A549 (cell line): ENCODE measurements around the gene RUVBL1. TPM values are rescaled to one million over a fixed set of nuclear protein-coding genes. Genes with fewer than 3 reads are reported as not detected.

Experiments
- ATAC-seq, 2 experiments: fragments of 200-7000 bp in 1 of 2; fragments of >200 bp in 1 of 2; cut with Nextera tagmentation in 1 of 2; cut with Tn5 transposase in 1 of 2; 3 replicates each; pipeline versions ENCODE4 v1.8.0 to v1.9.1; 2018 to 2020; ENCODE audit warnings: mild to moderate bottlenecking in 1 of 2, moderate library complexity in 1 of 2
- CTCF ChIA-PET: fragments of 300-600 bp; sonication (Branson Sonifier 250); formaldehyde crosslinking; extraction: SDS; loops from one replicate; lab custom pipeline; 2021; ENCODE audit warnings: antibody characterized with exemption, inconsistent platforms; lab: Yijun Ruan, JAX
- POLR2A ChIA-PET: fragments of 350-600 bp; formaldehyde crosslinking; extraction: SDS; loops from one replicate; lab custom pipeline; 2021; ENCODE audit warnings: antibody characterized with exemption, inconsistent platforms; lab: Yijun Ruan, JAX
- DNase-seq, 2 experiments: peaks; one replicate each; pipeline versions ENCODE4 v3.0.0 to v3.0.0-alpha.2; 2011 to 2016; ENCODE audit warnings: low read depth in 1 of 2, low spot score in 1 of 2
- FAIRE-seq: peaks from 2 replicates; lab custom pipeline; 2011; peaks lifted over from hg19 to GRCh38; lab: Jason Lieb, UNC
- H3K27ac ChIP-seq, 2 experiments: fragments of >200 bp; sonication (Bioruptor Twin); formaldehyde crosslinking; 3 replicates each; pipeline ENCODE4 v1.5.1; 2016 to 2017
- H3K4me1 ChIP-seq: fragments of >200 bp; sonication (Bioruptor Twin); formaldehyde crosslinking; 3 replicates; pipeline ENCODE4 v1.6.1; 2016
- H3K4me2 ChIP-seq: fragments of >200 bp; sonication (Bioruptor Twin); formaldehyde crosslinking; 3 replicates; pipeline ENCODE4 v1.6.1; 2016
- H3K4me3 ChIP-seq: fragments of >200 bp; sonication (Bioruptor Twin); formaldehyde crosslinking; 3 replicates; pipeline ENCODE4 v1.5.1; 2016
- H3K9me3 ChIP-seq: fragments of >200 bp; sonication (Bioruptor Twin); formaldehyde crosslinking; 3 replicates; pipeline ENCODE4 v1.6.1; 2016
- BHLHE40 ChIP-seq: IDR thresholded peaks from 2 replicates; pipeline ENCODE4 v1.6.1; 2012; ENCODE audit warnings: low read depth, low read length, inconsistent platforms
- CEBPB ChIP-seq, 2 experiments: fragments of >200 bp in 1 of 2; sonication (Bioruptor Twin) in 1 of 2; formaldehyde crosslinking in 1 of 2; IDR thresholded peaks; 2 replicates each; pipeline ENCODE4 v1.6.1; 2012 to 2016
- E2F6 ChIP-seq: IDR thresholded peaks from 2 replicates; pipeline ENCODE4 v1.6.1; 2012; ENCODE audit warnings: low read depth, borderline replicate concordance
- ESRRA ChIP-seq: fragments of 150-350 bp; IDR thresholded peaks from 2 replicates; pipeline ENCODE4 v1.6.1; 2014; ENCODE audit warnings: mild to moderate bottlenecking, low read length, borderline replicate concordance
- FOSB ChIP-seq: fragments of 250-450 bp; sonication (Bioruptor Pico); IDR thresholded peaks from 2 replicates; pipeline ENCODE4 v1.5.0; 2020; ENCODE audit warnings: mild to moderate bottlenecking, moderate library complexity
- FOSL2 ChIP-seq, 2 experiments: fragments of 450-650 bp in 1 of 2; fragments of >200 bp in 1 of 2; sonication (Bioruptor Twin) in 1 of 2; formaldehyde crosslinking; IDR thresholded peaks; 2 replicates each; pipeline versions ENCODE4 v1.5.0 to v1.6.1; 2016 to 2020; ENCODE audit warnings: mild to moderate bottlenecking in 1 of 2, moderate library complexity in 1 of 2
- GATA3 ChIP-seq: IDR thresholded peaks from 2 replicates; pipeline ENCODE4 v1.6.1; 2012; ENCODE audit warnings: borderline replicate concordance
- HES2 ChIP-seq: fragments of >200 bp; sonication (Bioruptor Twin); formaldehyde crosslinking; IDR thresholded peaks from 2 replicates; pipeline ENCODE4 v1.6.1; 2016
- HOXB13 ChIP-seq: fragments of 250-450 bp; sonication (Bioruptor Pico); IDR thresholded peaks from 2 replicates; pipeline ENCODE4 v1.5.0; 2020; ENCODE audit warnings: low read depth, mild to moderate bottlenecking, moderate library complexity
- HOXB5 ChIP-seq: fragments of 250-450 bp; sonication (Bioruptor Pico); IDR thresholded peaks from 2 replicates; pipeline ENCODE4 v1.5.0; 2020; ENCODE audit warnings: mild to moderate bottlenecking, moderate library complexity
- KDM1A ChIP-seq: fragments of 200-600 bp; sonication (generic); IDR thresholded peaks from 2 replicates; pipeline ENCODE4 v1.6.1; 2016; ENCODE audit warnings: low read depth, mild to moderate bottlenecking
- MAFK ChIP-seq: fragments of 450-650 bp; IDR thresholded peaks from 2 replicates; pipeline ENCODE4 v1.6.1; 2014; ENCODE audit not compliant: partially characterized antibody
- MAZ ChIP-seq: fragments of 150-350 bp; IDR thresholded peaks from 2 replicates; pipeline ENCODE4 v1.6.1; 2014; ENCODE audit warnings: antibody characterized with exemption, low read depth, low read length, borderline replicate concordance
- MYC ChIP-seq: IDR thresholded peaks from 2 replicates; pipeline ENCODE4 v1.6.1; 2012; ENCODE audit warnings: mild to moderate bottlenecking, inconsistent platforms, low read length, improper control_type of control experiment, borderline replicate concordance
- NR3C1 ChIP-seq: fragments of >200 bp; sonication (Bioruptor Twin); formaldehyde crosslinking; IDR thresholded peaks from 3 replicates; pipeline ENCODE4 v1.6.1; 2017
- PBX3 ChIP-seq: IDR thresholded peaks from 2 replicates; pipeline ENCODE4 v1.6.1; 2012
- RAD21 ChIP-seq, 2 experiments: fragments of >200 bp in 1 of 2; sonication (Bioruptor Twin) in 1 of 2; formaldehyde crosslinking in 1 of 2; IDR thresholded peaks in 1 of 2; conservative IDR thresholded peaks in 1 of 2; 2 replicates in 1 of 2; 3 replicates in 1 of 2; pipeline ENCODE4 v1.6.1; 2012 to 2018; ENCODE audit warnings: inconsistent platforms in 1 of 2
- RCOR1 ChIP-seq: fragments of 150-350 bp; IDR thresholded peaks from 2 replicates; pipeline ENCODE4 v1.6.1; 2014; ENCODE audit warnings: antibody characterized with exemption, low read length, low read depth
- RFX5 ChIP-seq: fragments of 450-650 bp; IDR thresholded peaks from 2 replicates; pipeline ENCODE4 v1.7.1; 2014; ENCODE audit warnings: antibody characterized with exemption, mild to moderate bottlenecking, moderate library complexity
- TP53 ChIP-seq: fragments of 250-450 bp; sonication (Bioruptor Pico); IDR thresholded peaks from 2 replicates; pipeline ENCODE4 v1.5.0; 2021; ENCODE audit warnings: mild to moderate bottlenecking, moderate library complexity
- ZC3H11A ChIP-seq: fragments of 450-650 bp; IDR thresholded peaks from 2 replicates; pipeline ENCODE4 v1.6.1; 2014; ENCODE audit warnings: antibody characterized with exemption, mild to moderate bottlenecking
- ZSCAN20 ChIP-seq: fragments of 250-450 bp; sonication (Bioruptor Pico); IDR thresholded peaks from 2 replicates; pipeline ENCODE4 v1.8.0; 2022; ENCODE audit warnings: mild to moderate bottlenecking, moderate library complexity
- WGBS: methylation state at CpG from one replicate; pipeline ENCODE4 v1.1.6; 2017; ENCODE audit errors: missing lambda C conversion rate; 5-methylcytosine and 5-hydroxymethylcytosine counted together
- polyA plus RNA-seq, 4 experiments: library from polyadenylated mRNA; depleted of rRNA in 3 of 4; stranded (reverse); fragments of >200 nt; fragmentation: RNase III in 1 of 4; extraction: RNeasy Plus Mini Kit Qiagen cat#74134 plus additional on column Dnase treatment in 1 of 4; gene quantifications; 2 replicates in 3 of 4; 3 replicates in 1 of 4; pipeline ENCODE4 v1.2.3, GENCODE V29; 2011 to 2017
- small RNA-seq, 6 experiments: library from RNA; depleted of rRNA; stranded (forward); fragments of <200 nt; gene quantifications; one replicate each; pipeline ENCODE3, GENCODE V24; 2012

RUVBL1 gene
- polyA plus RNA-seq, 2 of the 4 experiments (the other 2 are of a cell fraction): 105 to 144 TPM

- Histone ChIP-seq H3K4me2 (no peak overlapping the region), H3K9me3 (no peaks in the 10 kb centered on the region), H3K4me1 (peaks cover 12% of the 10 kb centered on the region; the same call in 2 of the 3 replicates), H3K27ac (no peak overlapping the region), H3K4me3 (no peak overlapping the region)
- CTCF ChIA-PET: no interaction called here
- no peak for DNase-seq
- ATAC-seq: no peak
- POLR2A ChIA-PET: no interaction called here
- no peak for FAIRE-seq
- no peak for TF ChIP-seq ZSCAN20 (CRISPR knock-in tag)
- no peak for TF ChIP-seq RFX5
- TF ChIP-seq TP53 (CRISPR knock-in tag): no peak
- no peak for TF ChIP-seq MYC
- TF ChIP-seq KDM1A: no peak
- TF ChIP-seq RCOR1: no peak
- TF ChIP-seq E2F6: no peak
- no peak for TF ChIP-seq NR3C1
- no peak for TF ChIP-seq ESRRA
- no peak for TF ChIP-seq CEBPB (IDR thresholded peaks at IDR 0.05)
- TF ChIP-seq RAD21 (conservative IDR thresholded peaks at IDR 0.05 in 1 of 2, IDR thresholded peaks at IDR 0.05 in 1 of 2): no peak
- no peak for TF ChIP-seq HOXB13 (CRISPR knock-in tag)
- no peak for TF ChIP-seq MAFK
- TF ChIP-seq BHLHE40: no peak
- TF ChIP-seq MAZ: no peak
- TF ChIP-seq ZC3H11A: no peak
- TF ChIP-seq FOSL2 (IDR thresholded peaks at IDR 0.05): no peak
- TF ChIP-seq FOSL2 (CRISPR knock-in tag; IDR thresholded peaks at IDR 0.05): no peak
- WGBS: 49% methylated on average over 3 of the region's 3 CpGs
Measured at GRCh38 chr3:128040041-128040440, 83.6 kb downstream of the RUVBL1 start.

GRCh38 chr3:128036119-128036518 lies 87.5 kb downstream of the RUVBL1 start:
- ChIA-PET CTCF (no interaction called here), POLR2A (no interaction called here)
- no peaks in the 10 kb centered on the region for H3K9me3 ChIP-seq
- FAIRE-seq (no peak), DNase-seq (no peak)
- H3K4me1 ChIP-seq: peaks cover 12% of the 10 kb centered on the region; the same call in 2 of the 3 replicates
- WGBS: 29% methylated on average over 1 of the region's 1 CpG
- TF ChIP-seq HOXB5: no peak
- TF ChIP-seq PBX3: no peak
- no peak for TF ChIP-seq FOSB (CRISPR knock-in tag)
- TF ChIP-seq, all 56 proteins: peak for 0
- H3K4me2 ChIP-seq: peak overlapping the region; percentile 49
- no peak; a peak in 1 of 6 replicates for ATAC-seq
- H3K27ac ChIP-seq: no peak overlapping the region
- H3K4me3 ChIP-seq: no peak overlapping the region

- FAIRE-seq: no peak
- POLR2A ChIA-PET: no interaction called here
- Histone ChIP-seq H3K27ac (no peak overlapping the region), H3K4me1 (peaks cover 12% of the 10 kb centered on the region; the same call in 2 of the 3 replicates), H3K9me3 (no peaks in the 10 kb centered on the region), H3K4me3 (no peak overlapping the region), H3K4me2 (no peak overlapping the region)
- no peak for ATAC-seq
- CTCF ChIA-PET: interaction anchor here (1.2 kb wide), 1 partner anchor 73 kb away, joined by 3 read pairs; no protein-coding TSS in a partner anchor
- DNase-seq: no peak
- TF ChIP-seq HES2 (no peak), GATA3 (no peak)
Measured at GRCh38 chr3:128033102-128033501, 90.5 kb downstream of the RUVBL1 start.

Small RNAs within 50 kb of the gene (small RNA-seq; reads per million reads assigned to genes)
- gene RNU2-37P (0 to 3.8 (median 0.23) reads per million in 6 experiments), gene RNU6-823P (0 reads per million in 6 experiments)

Other genes starting within 250 kb of the RUVBL1 start
- not detected in 2 replicates for gene KBTBD12, start 208.6 kb downstream of the RUVBL1 start, polyA plus RNA-seq (2011; rRNA removed)
- gene KBTBD12, start 208.6 kb downstream of the RUVBL1 start, polyA plus RNA-seq (2017; fragmentation: RNase III; extraction: RNeasy Plus Mini Kit Qiagen cat#74134 plus additional on column Dnase treatment): not detected in 3 replicates
- 172 and 180 TPM in 2 replicates for gene SEC61A1, start 71.4 kb downstream of the RUVBL1 start, polyA plus RNA-seq (2011; rRNA removed)
- gene SEC61A1, start 71.4 kb downstream of the RUVBL1 start, polyA plus RNA-seq (2017; fragmentation: RNase III; extraction: RNeasy Plus Mini Kit Qiagen cat#74134 plus additional on column Dnase treatment): 93.5 to 96.4 TPM (median 96.2 TPM) in 3 replicates
- gene EEFSEC, start 29.7 kb upstream of the RUVBL1 start, polyA plus RNA-seq (2011; rRNA removed): 6.9 and 7.5 TPM in 2 replicates
- gene EEFSEC, start 29.7 kb upstream of the RUVBL1 start, polyA plus RNA-seq (2017; fragmentation: RNase III; extraction: RNeasy Plus Mini Kit Qiagen cat#74134 plus additional on column Dnase treatment): 6.4 to 7.3 TPM (median 6.8 TPM) in 3 replicates